Measurements from ENCODE around the gene USP49. TPM values are rescaled to one million over a fixed set of nuclear protein-coding genes. Genes with fewer than 3 reads are reported as not detected.

USP49 gene
- total RNA-seq, 3 donors from 2014 or later: 3.4 to 4.9 (median 4.7) TPM

GRCh38 chr6:41937861-41938574, 42.8 kb upstream of the USP49 start:
- Histone ChIP-seq H3K4me3 (peak overlapping the region in 1 of 3 donors; percentile 20), H3K27me3 (no peaks in the 10 kb centered on the region), H3K9me3 (no peaks in the 10 kb centered on the region), H3K27ac (peak overlapping the region; percentile 52 to 78), H3K36me3 (peaks cover 5% of the 10 kb centered on the region), H3K4me1 (peaks cover 19 to 26% of the 10 kb centered on the region in 2 donors)
- TF ChIP-seq POLR2AphosphoS5 (IDR thresholded peaks at IDR 0.05) (no peak), POLR2A (IDR thresholded peaks at IDR 0.05) (no peak), CTCF (IDR thresholded peaks at IDR 0.05) (no peak)
- intact Hi-C loops (cut with DNase I; ENCODE audit: low total_unique reads): loop anchor here (10.0 kb wide), 2 partner anchors 153 to 1047 kb away; partner anchors contain the start of genes PPP2R5D, PRICKLE4 and TOMM6
- no peak for DNase-seq (ENCODE audit: low spot score in 2 of 2)

GRCh38 chr6:41937472-41937860, 42.3 kb upstream of the USP49 start:
- Histone ChIP-seq H3K4me1 (peaks cover 19 to 26% of the 10 kb centered on the region in 2 donors), H3K4me3 (no peak overlapping the region), H3K36me3 (peaks cover 5% of the 10 kb centered on the region), H3K27me3 (no peaks in the 10 kb centered on the region), H3K9me3 (no peaks in the 10 kb centered on the region), H3K27ac (peak overlapping the region in 1 of 2 donors; percentile 78)
- no peak for TF ChIP-seq POLR2A (IDR thresholded peaks at IDR 0.05)
- no peak for TF ChIP-seq POLR2AphosphoS5 (IDR thresholded peaks at IDR 0.05)
- TF ChIP-seq CTCF (IDR thresholded peaks at IDR 0.05): no peak
- intact Hi-C loops (cut with DNase I; ENCODE audit: low total_unique reads): loop anchor here (10.0 kb wide), 2 partner anchors 153 to 1047 kb away; partner anchors contain the start of genes PPP2R5D, PRICKLE4 and TOMM6
- DNase-seq (ENCODE audit: low spot score in 2 of 2): no peak

GRCh38 chr6:41936073-41936837, 41.1 kb upstream of the USP49 start:
- no peak overlapping the region for H3K4me3 ChIP-seq
- peaks cover 19 to 20% of the 10 kb centered on the region in 2 donors for H3K4me1 ChIP-seq
- no peaks in the 10 kb centered on the region for H3K9me3 ChIP-seq
- H3K27me3 ChIP-seq: no peaks in the 10 kb centered on the region
- peak; percentile 60 to 65 for DNase-seq (ENCODE audit: low spot score in 2 of 2)
- intact Hi-C loops (cut with DNase I; ENCODE audit: low total_unique reads): loop anchor here (10.0 kb wide), 2 partner anchors 151 to 1049 kb away; partner anchors contain the start of genes PPP2R5D, PRICKLE4 and TOMM6
- H3K27ac ChIP-seq: peak overlapping the region; percentile 22 to 45
- TF ChIP-seq POLR2AphosphoS5 (IDR thresholded peaks at IDR 0.05) (peak in 1 of 3 donors; percentile 24), POLR2A (IDR thresholded peaks at IDR 0.05) (no peak), CTCF (IDR thresholded peaks at IDR 0.05) (peak; percentile 54 to 83 (median 73))
- peaks cover 8% of the 10 kb centered on the region for H3K36me3 ChIP-seq

- H3K27ac ChIP-seq: peak overlapping the region; percentile 22 to 45
Observed at GRCh38 chr6:41935685-41936072, 40.5 kb upstream of the USP49 start.

More at GRCh38 chr6:41935685-41936072, 40.5 kb upstream of the USP49 start:
- intact Hi-C loops (cut with DNase I; ENCODE audit: low total_unique reads): loop anchor here (10.0 kb wide), 2 partner anchors 151 to 1049 kb away; partner anchors contain the start of genes PPP2R5D, PRICKLE4 and TOMM6
- no peak for DNase-seq (ENCODE audit: low spot score in 2 of 2)
- H3K9me3 ChIP-seq: no peaks in the 10 kb centered on the region
- TF ChIP-seq CTCF (IDR thresholded peaks at IDR 0.05) (no peak), POLR2AphosphoS5 (IDR thresholded peaks at IDR 0.05) (no peak), POLR2A (IDR thresholded peaks at IDR 0.05) (no peak)
- H3K27me3 ChIP-seq: no peaks in the 10 kb centered on the region
- H3K4me3 ChIP-seq: no peak overlapping the region
- peaks cover 16 to 19% of the 10 kb centered on the region in 2 donors for H3K4me1 ChIP-seq
- H3K36me3 ChIP-seq: peaks cover 9% of the 10 kb centered on the region
